Measurements from ENCODE around the gene ADCK1. TPM values are rescaled to one million over a fixed set of nuclear protein-coding genes. Genes with fewer than 3 reads are reported as not detected.

Gene ADCK1
- total and polyA plus RNA-seq, 9 of the 15 experiments (the other 6 are each of a cell fraction or from before 2014, with no cell fraction given) = 2.8 to 8.9 (median 4.3) TPM

DNA sequence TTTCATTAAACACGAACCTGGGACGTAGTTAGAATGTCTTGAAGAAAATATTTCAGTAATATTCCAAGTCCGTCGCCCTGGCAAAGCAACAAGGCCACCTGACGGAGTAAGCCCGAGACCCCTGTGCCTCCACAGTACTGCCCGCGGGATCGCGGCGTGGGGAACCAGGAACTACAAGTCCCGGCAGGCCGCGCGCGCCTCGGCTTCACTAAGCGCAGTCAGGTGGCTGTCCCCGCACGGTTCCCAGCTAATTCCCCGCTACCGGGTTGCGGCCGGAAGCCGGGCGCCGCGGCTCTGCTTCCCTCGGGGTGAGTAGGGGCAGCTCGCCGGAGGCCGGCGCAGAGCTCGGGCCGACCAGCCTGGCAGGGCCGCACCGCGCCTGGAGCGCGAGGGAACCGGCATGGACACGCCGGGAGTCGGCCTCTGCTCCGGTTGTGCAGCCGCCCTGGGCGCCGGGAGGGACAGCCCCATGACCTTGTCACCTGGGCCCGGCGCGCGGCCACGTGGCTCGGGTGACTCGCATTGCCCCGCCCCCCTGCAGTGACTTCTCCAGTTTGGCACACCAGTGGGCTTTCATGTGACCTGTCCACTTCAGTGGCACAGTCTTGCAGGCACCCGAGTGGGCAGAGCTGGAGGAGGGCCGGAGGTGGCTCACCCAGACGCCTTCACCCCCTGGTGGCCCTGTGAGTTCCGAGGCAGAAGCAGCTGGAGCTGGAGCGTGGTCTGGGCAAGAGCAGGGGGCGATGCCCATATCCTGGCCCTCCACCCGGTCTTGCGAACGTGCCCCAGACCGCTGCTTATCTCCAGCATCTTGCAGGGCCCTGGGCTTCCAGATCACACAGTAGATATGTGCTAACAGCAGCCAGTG, at the start of gene ADCK1 (continued):
- TF ChIP-seq, protein P1, sequence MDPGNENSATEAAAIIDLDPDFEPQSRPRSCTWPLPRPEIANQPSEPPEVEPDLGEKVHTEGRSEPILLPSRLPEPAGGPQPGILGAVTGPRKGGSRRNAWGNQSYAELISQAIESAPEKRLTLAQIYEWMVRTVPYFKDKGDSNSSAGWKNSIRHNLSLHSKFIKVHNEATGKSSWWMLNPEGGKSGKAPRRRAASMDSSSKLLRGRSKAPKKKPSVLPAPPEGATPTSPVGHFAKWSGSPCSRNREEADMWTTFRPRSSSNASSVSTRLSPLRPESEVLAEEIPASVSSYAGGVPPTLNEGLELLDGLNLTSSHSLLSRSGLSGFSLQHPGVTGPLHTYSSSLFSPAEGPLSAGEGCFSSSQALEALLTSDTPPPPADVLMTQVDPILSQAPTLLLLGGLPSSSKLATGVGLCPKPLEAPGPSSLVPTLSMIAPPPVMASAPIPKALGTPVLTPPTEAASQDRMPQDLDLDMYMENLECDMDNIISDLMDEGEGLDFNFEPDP (CRISPR knock-in tag; IDR thresholded peaks at IDR 0.05) = no peak
- TF ChIP-seq ZC3H4 (CRISPR knock-in tag; IDR thresholded peaks at IDR 0.05; ENCODE audit: borderline replicate concordance) (no peak), HDAC3 (IDR thresholded peaks at IDR 0.05; ENCODE audit: borderline replicate concordance, partially characterized antibody) (no peak), STAG1 (CRISPR knock-in tag; IDR thresholded peaks at IDR 0.05; ENCODE audit: borderline replicate concordance) (no peak), RAD51 (IDR thresholded peaks at IDR 0.05; ENCODE audit: borderline replicate concordance, low read depth) (peak; percentile 83), CBX5 (IDR thresholded peaks at IDR 0.05; ENCODE audit: borderline replicate concordance, low read depth) (no peak), TRIM24 (IDR thresholded peaks at IDR 0.05) (no peak), NFYB (IDR thresholded peaks at IDR 0.05; ENCODE audit: extremely low read depth, insufficient read length) (no peak), ZNF695 (CRISPR knock-in tag; IDR thresholded peaks at IDR 0.05) (no peak), GATA2 (CRISPR knock-in tag; IDR thresholded peaks at IDR 0.05) (no peak), SREBF2 (CRISPR knock-in tag; IDR thresholded peaks at IDR 0.05) (no peak), BHLHE40 (IDR thresholded peaks at IDR 0.05; ENCODE audit: low read length) (peak; percentile 22), CAMTA2 (CRISPR knock-in tag; conservative IDR thresholded peaks at IDR 0.05) (no peak), ZNF24 (IDR thresholded peaks at IDR 0.05) (no peak; the same call in 1 of the 2 replicates), NFRKB (IDR thresholded peaks at IDR 0.05; ENCODE audit: low read depth) (no peak), SRF (CRISPR knock-in tag; IDR thresholded peaks at IDR 0.05) (no peak), ZNF134 (CRISPR knock-in tag; conservative IDR thresholded peaks at IDR 0.05) (no peak), ARID2 (IDR thresholded peaks at IDR 0.05) (no peak), ELF1 (tag; IDR thresholded peaks at IDR 0.05) (peak; percentile 89), TGIF2 (CRISPR knock-in tag; IDR thresholded peaks at IDR 0.05) (0 out of 2 replicates have a peak, but pooled peaks have one; percentile 60), HEY1 (CRISPR knock-in tag; IDR thresholded peaks at IDR 0.05; ENCODE audit: borderline replicate concordance) (no peak)
- TF ChIP-seq, protein P2, sequence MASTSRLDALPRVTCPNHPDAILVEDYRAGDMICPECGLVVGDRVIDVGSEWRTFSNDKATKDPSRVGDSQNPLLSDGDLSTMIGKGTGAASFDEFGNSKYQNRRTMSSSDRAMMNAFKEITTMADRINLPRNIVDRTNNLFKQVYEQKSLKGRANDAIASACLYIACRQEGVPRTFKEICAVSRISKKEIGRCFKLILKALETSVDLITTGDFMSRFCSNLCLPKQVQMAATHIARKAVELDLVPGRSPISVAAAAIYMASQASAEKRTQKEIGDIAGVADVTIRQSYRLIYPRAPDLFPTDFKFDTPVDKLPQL (IDR thresholded peaks at IDR 0.05; ENCODE audit: extremely low read depth, insufficient read length) = no peak
- TF ChIP-seq, protein P3, sequence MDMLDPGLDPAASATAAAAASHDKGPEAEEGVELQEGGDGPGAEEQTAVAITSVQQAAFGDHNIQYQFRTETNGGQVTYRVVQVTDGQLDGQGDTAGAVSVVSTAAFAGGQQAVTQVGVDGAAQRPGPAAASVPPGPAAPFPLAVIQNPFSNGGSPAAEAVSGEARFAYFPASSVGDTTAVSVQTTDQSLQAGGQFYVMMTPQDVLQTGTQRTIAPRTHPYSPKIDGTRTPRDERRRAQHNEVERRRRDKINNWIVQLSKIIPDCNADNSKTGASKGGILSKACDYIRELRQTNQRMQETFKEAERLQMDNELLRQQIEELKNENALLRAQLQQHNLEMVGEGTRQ (CRISPR knock-in tag; IDR thresholded peaks at IDR 0.05) = peak; percentile 79

Measured in K562 (cell line).